Activated gamma-delta T cell treated with anti-CD3 and anti-CD28 coated beads, Interleukin-2, amount 50 U/mL, for 16 hours (primary cell): ENCODE measurements around the gene GALNT6.
A peak's percentile ranks its signal among the peaks of the same experiment; 100 is the strongest.

Source experiments
- DNase-seq: peaks from one replicate; pipeline ENCODE4 v3.0.0-alpha.2; 2020; ENCODE audit warnings: low read depth

The GALNT6 gene

DNA sequence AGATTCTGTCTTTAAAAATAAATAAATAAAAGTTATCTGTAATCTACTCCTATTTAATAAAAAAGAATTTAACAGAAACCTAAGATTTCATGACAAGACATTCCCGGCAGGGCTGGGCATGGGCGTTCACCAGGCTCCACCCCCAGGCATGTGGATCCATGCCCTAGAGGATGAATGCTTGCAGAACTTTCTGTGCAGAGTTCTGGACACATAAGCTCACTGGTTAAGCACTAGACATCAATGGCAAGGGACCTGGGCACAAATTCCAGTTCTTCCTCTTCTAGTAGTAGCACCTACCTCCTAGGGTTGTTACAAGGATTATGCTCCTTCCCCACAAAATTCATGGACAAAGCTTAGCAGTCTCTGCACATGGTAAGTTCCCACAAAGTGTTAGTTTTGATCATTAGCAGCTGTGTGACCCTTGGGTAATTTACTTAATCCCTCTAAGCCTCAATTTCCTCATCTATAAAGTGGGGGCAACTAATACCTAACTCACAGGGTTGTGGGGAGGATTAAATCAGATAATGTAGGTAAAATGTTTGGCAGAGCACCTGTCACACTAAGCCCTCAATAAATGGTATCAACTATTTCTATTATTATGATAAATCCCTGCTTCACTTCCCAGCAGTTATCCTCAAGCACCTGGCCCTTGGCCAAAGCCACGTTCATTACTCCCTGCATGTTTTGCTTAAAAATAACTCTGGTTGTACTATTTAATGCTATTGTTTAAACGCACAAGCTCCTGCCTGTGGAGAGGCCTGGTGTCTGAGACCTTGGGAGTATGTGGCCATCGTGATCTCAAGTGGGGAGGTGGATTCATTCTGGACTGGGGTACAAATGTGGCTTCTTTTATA is 9.8 kb downstream of the GALNT6 start:
- no peak for DNase-seq

- DNase-seq = no peak
Observed at GRCh38 chr12:51379571-51379970, 11.6 kb downstream of the GALNT6 start.

GRCh38 chr12:51378749-51379148 is 12.5 kb downstream of the GALNT6 start:
- no peak for DNase-seq

GRCh38 chr12:51377099-51377984 is 13.9 kb downstream of the GALNT6 start:
- DNase-seq = no peak

DNA sequence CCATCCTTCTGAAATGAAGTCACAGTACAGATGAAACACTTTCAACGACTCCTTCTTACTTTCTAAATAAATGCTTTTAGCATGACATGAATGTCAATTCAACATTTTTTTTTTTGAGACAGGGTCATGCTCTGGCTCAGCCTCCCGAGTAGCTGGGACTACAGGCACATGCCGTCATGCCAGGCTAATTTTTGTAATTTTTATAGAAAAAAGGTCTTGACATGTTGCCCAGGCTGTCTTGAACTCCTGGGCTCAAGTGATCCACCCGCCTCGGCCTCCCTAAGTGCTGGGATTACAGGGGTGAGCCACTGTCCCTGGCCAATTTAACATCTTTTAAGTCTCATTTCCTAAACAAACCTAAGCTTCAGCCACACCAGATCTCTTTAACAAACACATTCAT is 16.4 kb downstream of the GALNT6 start:
- no peak for DNase-seq

- no peak for DNase-seq
Observed at GRCh38 chr12:51374361-51374760, 16.8 kb downstream of the GALNT6 start.

DNA sequence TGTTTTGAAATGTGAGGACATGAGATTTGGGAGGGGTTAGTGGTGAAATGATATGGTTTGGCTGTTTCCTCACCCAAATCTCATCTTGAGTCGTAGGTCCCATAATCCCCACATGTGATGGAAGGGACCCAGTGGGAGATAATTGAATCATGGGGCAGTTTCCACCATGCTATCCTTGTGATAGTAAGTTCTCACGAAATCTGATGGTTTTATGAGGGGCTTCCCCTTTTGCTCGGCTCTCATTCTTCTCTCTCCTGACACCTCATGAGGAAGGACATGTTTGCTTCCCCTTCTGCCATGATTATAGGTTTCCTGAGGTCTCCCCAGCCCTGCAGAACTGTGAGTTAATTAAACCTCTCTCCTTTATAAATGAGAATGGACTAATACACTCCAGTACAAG is 18.0 kb downstream of the GALNT6 start:
- no peak for DNase-seq

DNA sequence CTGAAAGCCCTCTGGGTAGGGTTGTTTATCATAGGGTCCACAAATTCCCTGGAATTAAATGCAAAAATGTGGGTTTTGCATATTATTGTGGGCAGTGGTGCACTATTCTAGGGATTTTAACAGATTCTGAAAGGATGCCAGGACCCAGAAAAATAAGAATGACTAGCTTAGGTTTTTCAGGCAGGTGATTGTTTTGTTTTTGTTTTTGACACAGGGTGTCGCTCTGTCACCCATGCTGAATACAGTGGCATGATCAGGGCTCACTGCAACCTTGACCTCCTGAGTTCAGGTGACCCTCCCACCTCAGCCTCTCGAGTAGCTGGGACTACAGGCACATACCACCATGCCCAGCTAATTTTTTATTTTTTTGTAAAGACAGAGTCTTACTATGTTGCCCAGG is 19.2 kb downstream of the GALNT6 start:
- DNase-seq = no peak

DNA sequence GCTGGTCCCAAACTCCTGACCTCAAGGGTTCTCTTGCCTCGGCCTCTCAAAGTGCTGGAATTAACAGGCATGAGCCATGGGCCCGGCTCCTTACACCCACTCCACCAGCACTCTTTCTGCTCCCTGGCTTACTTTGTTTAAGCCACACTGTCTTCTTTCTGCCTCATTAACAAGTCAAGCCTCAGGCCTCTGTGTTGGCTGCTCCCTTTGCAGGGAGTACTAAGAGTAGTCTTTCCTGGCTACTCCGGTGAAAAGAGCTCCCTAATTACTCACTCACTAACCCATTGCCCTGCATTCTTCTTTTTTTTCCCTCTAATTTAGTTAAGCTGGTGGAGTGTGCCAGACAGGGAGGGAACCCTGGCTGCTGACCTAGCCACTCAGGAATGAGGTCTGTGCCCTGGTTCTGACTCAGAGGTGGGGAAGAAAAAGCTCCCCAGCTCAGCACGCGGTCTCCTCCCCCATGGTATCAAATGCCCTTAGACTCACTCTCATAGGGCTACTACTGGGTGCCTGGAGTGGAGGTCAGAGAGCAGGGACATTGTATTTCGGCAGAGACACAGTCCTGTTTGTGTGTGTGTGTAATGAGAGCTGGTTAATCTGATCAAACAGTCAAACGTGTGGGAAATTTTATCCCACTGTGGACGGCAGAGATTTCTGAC is 19.8 kb downstream of the GALNT6 start:
- DNase-seq = no peak

DNA sequence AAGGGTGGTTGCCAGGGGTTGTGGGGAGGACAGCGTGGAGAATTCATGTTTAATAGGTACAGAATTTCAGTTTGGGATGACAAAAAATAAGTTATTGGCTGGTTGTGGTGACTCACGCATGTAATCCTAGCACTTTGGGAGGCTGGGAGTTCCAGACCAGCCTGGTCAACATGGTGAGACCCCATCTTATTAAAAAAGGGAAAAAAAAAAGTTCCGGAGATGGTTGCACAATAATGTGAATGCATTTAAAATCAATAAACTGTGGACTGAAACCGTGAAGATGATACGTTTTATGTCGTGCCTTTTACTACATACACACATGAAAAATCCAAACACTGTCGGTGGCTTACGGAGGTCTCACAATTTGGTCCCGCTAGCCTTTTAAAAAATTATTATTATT is 20.5 kb downstream of the GALNT6 start:
- no peak for DNase-seq

- DNase-seq = no peak
Observed at GRCh38 chr12:51369581-51369980, 21.6 kb downstream of the GALNT6 start.

GRCh38 chr12:51368640-51369517 is 22.3 kb downstream of the GALNT6 start:
- DNase-seq = peak; percentile 83

- DNase-seq = no peak
Observed at GRCh38 chr12:51365276-51365675, 25.9 kb downstream of the GALNT6 start.

GRCh38 chr12:51364001-51364400 is 27.2 kb downstream of the GALNT6 start:
- DNase-seq = no peak

DNA sequence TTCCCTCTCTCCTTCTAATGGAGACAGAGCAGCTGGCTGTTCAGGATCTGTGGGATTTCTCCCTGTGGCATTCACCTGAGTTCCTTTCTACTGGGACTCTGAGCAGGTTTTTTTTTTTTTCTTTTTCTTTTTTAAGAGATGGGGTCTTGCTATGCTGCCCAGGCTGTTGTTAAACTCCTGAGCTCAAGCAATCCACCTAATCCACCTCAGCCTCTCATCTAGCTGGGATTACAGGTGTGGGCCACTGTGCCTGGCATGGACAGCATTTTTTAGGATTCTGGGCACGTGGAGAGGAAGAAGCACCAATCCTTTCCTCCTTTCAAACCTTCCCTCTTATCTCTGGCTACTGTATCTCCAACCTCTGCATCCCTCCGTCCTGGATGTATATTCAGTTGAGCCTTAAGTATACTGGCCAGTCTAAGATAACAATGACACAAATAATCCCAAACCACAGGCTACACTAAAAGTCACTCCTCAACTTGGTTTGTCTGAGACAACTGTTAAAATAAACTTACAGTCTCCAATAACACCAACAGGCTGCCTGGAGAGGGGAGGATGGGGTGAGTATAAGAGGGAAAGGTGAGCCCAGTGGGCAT is 28.4 kb downstream of the GALNT6 start:
- DNase-seq = no peak

GRCh38 chr12:51362307-51362706 is 28.9 kb downstream of the GALNT6 start:
- DNase-seq = no peak

DNA sequence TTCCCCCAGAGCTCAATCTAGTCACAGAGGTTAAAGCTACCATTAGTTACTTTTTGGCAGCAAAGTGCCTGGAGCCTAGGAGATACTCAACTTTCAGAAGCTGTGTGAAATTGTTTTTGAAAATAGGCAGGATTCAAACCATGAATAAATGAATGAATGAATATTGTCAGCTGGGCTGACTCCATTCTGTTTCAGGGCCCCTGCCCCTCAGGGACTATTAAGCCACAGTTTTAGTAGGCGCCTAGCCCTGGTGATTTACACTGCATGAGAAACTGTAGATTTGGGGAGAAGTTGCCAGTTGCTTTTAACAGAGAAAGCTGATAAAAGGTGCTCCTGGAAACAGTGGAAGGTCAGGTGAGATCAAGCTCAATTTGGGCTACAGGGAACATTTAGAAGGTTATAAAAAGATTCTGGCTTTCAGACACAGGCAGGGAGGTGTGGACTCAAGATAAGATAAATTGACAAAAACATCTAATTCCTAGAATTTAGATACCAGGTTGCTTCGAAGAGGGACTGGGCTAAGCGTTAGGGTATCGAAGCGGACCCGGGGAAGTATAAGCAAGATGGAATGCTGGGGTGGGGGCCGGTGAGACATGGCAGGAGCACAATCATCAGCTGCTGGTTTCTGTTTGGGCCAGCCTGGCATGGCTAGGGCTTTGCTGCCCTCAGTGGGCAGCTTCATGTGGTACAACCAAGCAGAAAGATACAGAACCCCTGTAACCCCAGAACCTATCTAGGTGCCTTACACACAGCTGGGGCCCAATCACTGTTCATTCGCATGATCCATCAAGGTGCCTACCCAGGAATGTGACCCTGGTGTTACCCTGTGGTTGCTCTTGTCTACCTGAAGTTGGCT is 29.8 kb downstream of the GALNT6 start:
- no peak for DNase-seq

- DNase-seq = no peak
Observed at GRCh38 chr12:51360315-51360714, 30.9 kb downstream of the GALNT6 start.

GRCh38 chr12:51359851-51360250 is 31.4 kb downstream of the GALNT6 start:
- DNase-seq = no peak

- DNase-seq = no peak
Observed at GRCh38 chr12:51358496-51358895, 32.7 kb downstream of the GALNT6 start.
